Glomerular endothelial cell (primary cell): ENCODE data around the gene GABRB3. TPM values are rescaled to one million over a fixed set of nuclear protein-coding genes. Genes with fewer than 3 reads are reported as not detected.

Experiments used
- DNase-seq: peaks from one replicate; pipeline ENCODE4 v3.0.0-alpha.2; 2011; ENCODE audit warnings: low read depth, low spot score; ENCODE audit errors: extremely low read depth
- total RNA-seq: library from RNA; depleted of rRNA; stranded (reverse); fragments of >200 nt; gene quantifications from 2 replicates; pipeline ENCODE4 v1.2.3, GENCODE V29; 2015

Gene GABRB3
- total RNA-seq, 1 donor from 2014 or later, result not detected

- DNase-seq, result no peak
Measured at GRCh38 chr15:26634319-26634718, 138.5 kb downstream of the GABRB3 start.

DNA sequence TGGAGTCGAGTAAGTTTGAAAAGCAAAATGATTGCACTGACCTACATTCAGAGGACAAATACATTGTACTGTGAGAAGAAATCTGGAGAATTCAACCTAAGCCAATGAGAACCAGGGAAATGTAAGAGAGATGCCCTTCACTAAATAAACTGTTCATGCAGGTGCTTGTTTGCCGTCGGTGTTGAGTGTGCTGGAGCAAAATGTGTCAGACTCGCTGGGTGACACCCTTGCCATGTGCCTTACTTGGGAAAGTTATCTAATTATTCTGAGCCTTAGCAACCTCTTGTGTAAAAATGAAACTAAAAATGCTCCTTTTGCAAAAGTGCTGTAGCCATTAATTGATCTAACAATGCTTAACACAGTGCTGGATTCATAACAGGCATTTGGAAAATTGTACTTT lies 140.4 kb downstream of the GABRB3 start:
- DNase-seq, result no peak

DNA sequence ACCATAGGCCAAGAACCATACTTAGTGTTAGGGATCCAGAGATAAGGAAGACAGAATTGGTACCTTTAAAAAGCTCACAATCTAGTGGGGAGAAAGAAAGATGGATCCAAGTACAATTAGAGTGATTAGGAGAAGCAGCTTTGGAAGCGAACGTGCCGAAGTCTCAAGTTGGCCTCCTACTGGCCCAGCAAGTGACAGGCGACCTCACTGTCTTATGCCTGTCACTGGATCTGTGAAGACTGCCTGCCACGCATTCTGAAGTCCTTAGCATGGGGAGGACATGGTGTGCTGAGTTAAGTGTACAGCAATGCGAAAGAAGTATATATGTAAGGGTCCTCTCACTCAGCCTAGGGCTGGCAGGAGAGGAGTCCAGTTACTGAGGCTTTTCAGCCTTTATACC lies 141.0 kb downstream of the GABRB3 start:
- DNase-seq, result no peak

DNA sequence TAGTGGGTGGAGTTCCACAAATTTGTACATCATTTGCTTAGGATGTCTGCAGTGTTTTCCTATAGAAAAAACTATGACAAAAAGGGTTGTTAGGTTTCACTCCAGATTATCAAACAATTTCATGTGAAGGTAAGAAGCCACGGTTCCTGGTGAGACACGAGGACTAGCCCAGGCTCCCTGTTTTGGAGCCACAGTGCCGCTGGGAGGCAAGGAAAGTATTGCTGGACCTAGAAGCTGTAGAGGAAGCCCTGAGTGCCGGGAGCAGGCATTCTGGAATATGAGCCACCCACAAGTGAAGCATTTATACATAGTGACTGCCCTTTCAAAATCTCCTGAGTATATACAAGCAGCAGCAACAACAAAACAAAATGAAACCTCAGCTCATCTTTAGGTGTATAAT lies 142.0 kb downstream of the GABRB3 start:
- DNase-seq, result no peak

- DNase-seq, result no peak
Measured at GRCh38 chr15:26628879-26629529, 143.9 kb downstream of the GABRB3 start.

DNA sequence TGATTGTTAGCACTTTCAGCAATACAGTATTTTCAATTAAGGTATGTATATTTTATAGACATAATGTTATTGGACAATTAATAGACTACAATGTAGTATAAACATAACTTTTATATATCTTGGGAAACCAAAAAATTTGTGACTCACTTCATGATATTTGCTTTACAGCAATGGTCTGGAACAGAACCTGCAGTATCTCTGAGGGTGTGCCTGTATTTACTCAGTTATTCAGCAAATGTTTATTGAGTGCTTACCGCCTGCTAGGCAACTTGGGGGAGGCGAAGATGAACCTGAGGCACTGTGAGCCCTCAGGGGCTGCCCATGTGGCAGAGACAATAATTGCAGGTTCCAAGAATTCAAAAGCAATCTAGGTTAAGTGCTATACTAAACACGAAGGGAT lies 144.8 kb downstream of the GABRB3 start:
- no peak for DNase-seq

DNA sequence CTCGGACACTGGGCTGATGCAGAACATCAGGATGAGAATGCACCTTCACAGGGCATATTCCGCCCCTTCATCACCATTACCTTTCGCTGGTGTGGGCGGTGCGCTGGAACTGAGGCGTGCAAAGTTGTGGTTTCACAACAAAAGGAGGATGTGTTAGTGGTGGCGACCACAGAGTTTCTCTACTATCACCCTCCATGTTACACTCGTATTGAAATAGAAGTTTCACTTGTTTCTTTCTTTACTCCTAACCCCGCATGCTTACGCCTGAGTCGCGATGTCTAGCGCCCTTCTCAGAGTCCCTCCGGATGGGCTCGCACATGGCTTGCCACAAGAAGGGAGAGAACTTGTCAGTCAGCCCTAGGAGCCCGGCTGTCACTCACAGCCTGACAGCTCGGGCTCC lies 148.7 kb downstream of the GABRB3 start:
- DNase-seq, result no peak

GRCh38 chr15:26623071-26623470 lies 149.8 kb downstream of the GABRB3 start:
- no peak for DNase-seq

DNA sequence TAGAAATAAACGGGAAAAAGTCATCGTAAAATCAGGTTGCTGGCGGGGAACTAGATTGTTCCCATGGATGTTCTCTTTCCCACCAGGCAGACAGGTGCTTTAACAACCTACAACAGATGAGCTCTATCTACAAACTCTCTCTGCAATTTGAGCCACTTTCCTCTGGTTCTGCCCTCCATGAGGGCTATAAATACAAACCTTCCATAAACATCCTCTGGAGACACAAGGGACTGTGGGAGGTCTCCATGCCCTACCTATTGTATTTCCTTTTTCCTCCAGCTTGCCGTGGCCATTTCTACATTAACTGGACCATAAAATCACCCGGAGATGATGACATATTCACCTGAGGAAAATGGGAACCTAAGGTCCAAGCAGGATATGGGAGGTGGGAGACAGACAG lies 151.1 kb downstream of the GABRB3 start:
- DNase-seq, result no peak

DNA sequence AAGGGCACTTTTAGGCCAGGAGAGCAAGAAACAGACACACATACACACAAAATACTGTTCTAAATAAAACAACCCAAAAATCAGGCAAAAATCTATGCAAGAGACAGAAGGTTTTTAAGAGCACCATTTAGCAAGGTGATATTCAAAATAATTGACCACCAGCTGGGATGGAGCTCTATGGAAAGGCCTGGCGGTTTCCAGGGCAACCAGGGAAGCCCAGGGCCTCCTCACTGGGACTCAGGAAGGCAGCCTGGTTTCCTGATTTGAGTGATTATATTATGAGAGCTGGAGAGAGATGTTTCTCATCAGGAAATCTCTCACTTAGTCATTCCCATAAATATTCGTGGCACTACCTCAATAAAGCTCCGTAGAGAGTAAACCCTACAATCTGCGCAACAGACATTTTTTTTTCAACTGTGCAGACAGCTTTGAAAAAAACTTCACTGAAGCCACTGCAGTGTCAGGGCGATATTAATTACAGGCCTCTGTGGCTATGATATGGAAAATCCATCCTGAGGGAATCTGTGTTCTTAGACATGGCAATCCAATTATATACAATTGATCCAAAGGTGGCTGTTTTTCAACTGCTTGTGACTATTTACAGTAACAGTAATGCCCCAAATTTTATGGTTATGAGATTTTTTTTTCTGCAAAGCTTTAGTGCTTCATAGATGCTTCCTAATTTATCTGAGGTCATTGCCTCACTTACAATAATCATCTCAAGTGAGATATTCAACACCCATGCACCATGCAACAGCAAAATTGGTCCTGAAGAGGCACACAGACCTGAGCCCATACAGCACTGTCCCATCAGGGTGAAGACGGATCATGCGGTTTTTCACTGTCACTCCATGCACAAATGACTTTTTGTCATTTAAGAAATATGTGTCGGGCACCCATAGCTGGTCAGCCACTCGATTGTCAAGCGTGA lies 152.1 kb downstream of the GABRB3 start:
- no peak for DNase-seq

DNA sequence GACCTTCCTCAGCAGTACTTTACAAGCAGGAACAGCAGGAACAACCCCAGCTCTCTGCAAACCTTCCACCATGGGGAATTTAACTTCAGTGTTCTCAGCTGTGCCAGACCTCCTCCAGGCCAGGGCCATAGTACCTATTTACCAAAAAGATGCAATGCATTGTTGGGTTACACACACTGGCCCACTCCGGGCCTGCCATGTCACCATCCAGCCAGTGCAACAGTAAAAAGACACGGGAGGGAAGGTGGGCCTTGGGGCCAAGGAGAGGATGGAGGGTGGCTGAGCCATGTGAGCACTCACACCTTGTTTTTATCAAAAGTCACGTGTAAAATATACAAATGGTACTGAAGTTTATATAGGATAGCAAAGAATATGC lies 157.0 kb downstream of the GABRB3 start:
- DNase-seq, result no peak

DNA sequence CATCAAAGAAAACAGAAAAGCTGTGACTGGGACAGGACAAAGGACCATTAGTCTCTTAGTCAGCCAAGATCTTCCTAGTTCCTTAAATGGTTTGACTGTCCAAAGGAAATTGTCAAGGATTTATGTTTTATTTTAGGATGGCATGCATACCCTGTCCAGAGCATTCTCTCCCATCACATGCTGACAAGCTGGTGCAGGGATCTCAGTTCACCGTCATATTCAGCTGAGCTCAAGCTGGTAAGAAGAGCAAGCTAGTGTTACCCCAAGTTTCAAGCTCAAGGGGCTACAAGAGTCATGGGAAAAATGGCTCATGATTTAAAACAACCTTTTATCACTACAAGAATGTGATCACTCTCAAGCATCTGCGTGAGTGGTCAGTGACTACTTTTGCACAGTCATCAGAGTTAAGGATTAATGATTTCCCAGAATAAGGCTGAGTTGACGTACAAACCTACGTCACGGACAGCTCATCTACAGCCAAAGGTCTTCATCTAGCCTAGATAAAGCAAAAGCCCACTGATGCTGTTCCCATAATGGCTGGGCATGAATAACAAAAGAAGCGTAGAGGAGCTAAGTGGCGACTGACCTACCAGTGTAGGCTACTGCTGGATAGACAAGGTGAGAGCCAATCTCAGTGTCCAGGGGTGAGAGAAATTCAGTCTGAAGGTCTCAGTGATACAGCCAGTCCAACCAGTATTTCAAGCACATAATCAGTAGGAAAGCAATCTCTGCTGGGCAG lies 157.5 kb downstream of the GABRB3 start:
- no peak for DNase-seq

DNA sequence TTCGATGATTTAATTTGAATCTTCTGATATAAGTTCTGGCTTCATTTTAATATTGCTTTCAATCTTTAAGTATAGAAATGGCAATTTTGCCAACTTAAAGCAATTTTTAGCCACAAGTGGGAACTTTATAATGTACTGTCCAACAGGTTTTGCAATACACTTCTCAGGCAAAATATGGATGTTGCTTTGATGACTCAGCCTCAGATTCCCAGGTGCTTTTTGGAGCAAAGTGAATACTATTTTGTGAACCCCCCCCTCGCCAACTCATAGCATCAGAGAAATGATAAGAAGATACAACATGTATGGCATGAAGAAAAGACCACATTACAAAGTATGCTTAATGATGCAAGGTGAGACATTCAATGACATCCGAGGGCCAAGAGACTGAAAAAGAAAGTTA lies 158.1 kb downstream of the GABRB3 start:
- no peak for DNase-seq

GRCh38 chr15:26598704-26599103 lies 174.2 kb downstream of the GABRB3 start:
- DNase-seq, result no peak

GRCh38 chr15:26595611-26596010 lies 177.3 kb downstream of the GABRB3 start:
- no peak for DNase-seq

DNA sequence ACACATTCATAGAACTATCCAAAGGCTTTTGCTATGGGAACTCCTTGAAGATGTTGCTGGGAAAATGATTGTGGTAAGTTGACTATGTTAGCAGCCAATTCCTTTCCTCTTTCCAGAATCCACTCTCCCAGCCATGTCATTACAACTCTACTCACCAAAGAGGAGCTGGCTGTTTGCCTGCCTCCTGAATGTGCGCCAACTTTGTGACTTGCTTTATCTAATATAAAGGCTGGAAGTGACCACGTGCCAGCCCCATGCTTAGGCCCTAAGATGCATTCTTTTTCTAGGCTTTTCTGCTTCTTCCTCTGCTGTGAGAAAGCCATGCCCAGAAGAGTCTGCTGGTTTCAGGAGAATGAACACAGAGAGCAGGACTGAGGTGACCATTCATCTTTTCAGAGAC lies 182.2 kb downstream of the GABRB3 start:
- DNase-seq, result no peak

DNA sequence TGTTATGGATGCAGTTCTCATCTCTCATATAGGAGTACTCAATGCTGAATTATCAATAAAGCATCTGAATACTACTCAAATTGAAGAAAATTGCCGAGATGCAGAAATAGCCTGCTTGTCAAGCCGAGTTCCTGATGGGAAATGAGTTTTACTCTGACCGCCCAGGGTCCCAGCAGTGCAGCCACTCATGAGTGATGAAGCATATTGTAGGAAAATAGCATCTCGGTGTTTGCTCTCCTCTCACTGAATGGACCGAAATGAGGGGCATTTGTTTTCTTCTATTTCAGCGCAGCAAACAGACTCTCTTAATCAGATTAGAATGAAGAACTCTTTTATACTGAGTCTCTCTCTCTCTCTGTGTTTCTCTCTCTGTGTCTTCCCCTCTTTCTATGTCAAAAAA lies 190.0 kb downstream of the GABRB3 start:
- DNase-seq, result no peak

GRCh38 chr15:26580943-26581342 lies 191.9 kb downstream of the GABRB3 start:
- DNase-seq, result no peak

GRCh38 chr15:26572602-26573350 lies 200.1 kb downstream of the GABRB3 start:
- no peak for DNase-seq

DNA sequence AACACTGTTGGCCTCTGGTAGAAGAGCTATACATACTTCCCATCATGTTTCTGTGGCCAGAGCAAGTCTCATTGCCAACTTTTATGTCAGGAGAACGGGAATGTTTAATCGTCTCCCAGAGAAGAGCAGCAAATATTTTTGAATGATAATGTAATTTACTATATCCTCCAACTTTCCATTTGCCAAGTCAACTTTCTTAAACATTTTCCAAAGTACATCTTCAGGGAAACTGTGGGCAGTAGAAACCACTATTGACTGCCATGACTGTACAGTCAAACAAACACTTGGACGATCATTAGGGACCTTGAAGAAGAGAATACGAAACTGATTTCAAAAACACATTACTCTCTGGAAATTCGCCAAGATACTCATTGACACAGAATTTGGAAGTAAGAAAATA lies 201.5 kb downstream of the GABRB3 start:
- no peak for DNase-seq

- no peak for DNase-seq
Measured at GRCh38 chr15:26565542-26565941, 207.3 kb downstream of the GABRB3 start.
